IPS-18c (cell line): Measurements from ENCODE around the gene TGFBR2.

Experiments used
- H3K4me3 ChIP-seq: 2 replicates; pipeline ENCODE4 v1.7.0; 2013; ENCODE audit warnings: low read depth, mild to moderate bottlenecking, low read length, moderate library complexity; ENCODE audit not compliant: insufficient read depth
- H3K9me3 ChIP-seq: one replicate; pipeline ENCODE4 v1.6.1; 2013; ENCODE audit warnings: mild to moderate bottlenecking, low read length, moderate library complexity; ENCODE audit not compliant: control insufficient read depth, insufficient read depth

Gene TGFBR2

GRCh38 chr3:30704931-30705890 is 98.8 kb downstream of the TGFBR2 start:
- Histone ChIP-seq H3K9me3 (peaks cover 4% of the 10 kb centered on the region), H3K4me3 (no peak overlapping the region)

- H3K4me3 ChIP-seq: no peak overlapping the region
- no peaks in the 10 kb centered on the region for H3K9me3 ChIP-seq
These were observed 101.4 kb downstream of the TGFBR2 start for GRCh38 chr3:30707825-30708224.

DNA sequence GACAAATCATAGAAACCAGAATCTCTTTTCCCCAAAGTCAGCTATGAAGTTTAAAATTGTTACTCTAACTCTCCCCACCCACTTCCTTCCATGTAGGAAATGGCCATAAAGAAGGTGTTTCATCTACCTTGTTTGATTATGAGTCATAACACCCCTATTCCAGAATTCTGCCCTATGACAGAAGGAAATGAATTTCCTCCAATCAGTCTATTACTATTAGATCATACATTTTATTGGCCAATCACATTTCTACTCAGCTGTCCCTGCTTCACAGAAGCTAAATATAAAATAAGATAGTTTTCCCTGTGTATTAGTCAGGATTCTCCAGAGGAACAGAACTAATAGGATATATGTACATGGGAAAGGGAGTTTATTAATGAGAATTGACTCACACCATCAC is 102.1 kb downstream of the TGFBR2 start:
- Histone ChIP-seq H3K9me3 (no peaks in the 10 kb centered on the region), H3K4me3 (no peak overlapping the region)

DNA sequence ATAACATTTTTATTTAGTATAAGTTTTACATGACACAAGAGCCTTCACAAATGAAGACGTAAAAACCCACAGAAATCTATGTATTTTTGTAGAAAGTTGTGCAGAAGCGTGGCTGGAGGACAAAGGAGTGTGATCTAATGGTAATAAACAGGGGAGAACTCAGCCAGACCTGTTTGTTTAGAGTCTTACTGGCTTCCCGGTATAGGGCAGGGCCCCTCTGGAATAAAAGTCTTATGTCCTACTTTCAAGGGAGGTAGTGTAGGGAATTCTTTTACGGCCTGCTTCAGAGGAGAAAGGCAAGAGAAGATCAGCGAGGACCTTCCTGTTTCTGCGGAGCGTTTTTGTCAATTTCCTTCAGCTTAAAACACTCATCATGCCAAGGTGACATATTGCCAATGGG is 103.6 kb downstream of the TGFBR2 start:
- Histone ChIP-seq H3K9me3 (no peaks in the 10 kb centered on the region), H3K4me3 (no peak overlapping the region)

GRCh38 chr3:30711151-30711550 is 104.8 kb downstream of the TGFBR2 start:
- no peaks in the 10 kb centered on the region for H3K9me3 ChIP-seq

DNA sequence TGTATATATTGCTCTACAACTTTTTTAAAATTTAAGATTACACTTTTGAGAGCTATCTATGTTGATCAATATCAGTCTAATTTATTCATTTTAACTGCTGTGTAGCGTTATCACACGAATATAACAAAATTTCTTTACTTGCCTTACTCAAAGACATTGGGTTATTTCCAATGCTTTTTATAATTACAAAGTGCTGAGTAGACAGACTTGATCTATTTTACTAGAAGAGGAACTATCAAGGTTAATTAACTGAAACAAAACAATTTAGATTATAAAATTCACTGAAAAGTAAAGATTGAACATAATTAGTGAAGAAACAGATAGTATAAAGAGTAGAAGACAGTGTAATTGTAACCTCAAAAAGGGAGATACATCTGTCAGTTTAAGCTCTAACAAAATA is 105.5 kb downstream of the TGFBR2 start:
- Histone ChIP-seq H3K4me3 (no peak overlapping the region), H3K9me3 (no peaks in the 10 kb centered on the region)

More at GRCh38 chr3:30711151-30711550, 104.8 kb downstream of the TGFBR2 start:
- H3K4me3 ChIP-seq: no peak overlapping the region

GRCh38 chr3:30712991-30713390 is 106.6 kb downstream of the TGFBR2 start:
- H3K9me3 ChIP-seq: no peaks in the 10 kb centered on the region
- H3K4me3 ChIP-seq: no peak overlapping the region

GRCh38 chr3:30713885-30714503 is 107.6 kb downstream of the TGFBR2 start:
- H3K9me3 ChIP-seq: no peaks in the 10 kb centered on the region

DNA sequence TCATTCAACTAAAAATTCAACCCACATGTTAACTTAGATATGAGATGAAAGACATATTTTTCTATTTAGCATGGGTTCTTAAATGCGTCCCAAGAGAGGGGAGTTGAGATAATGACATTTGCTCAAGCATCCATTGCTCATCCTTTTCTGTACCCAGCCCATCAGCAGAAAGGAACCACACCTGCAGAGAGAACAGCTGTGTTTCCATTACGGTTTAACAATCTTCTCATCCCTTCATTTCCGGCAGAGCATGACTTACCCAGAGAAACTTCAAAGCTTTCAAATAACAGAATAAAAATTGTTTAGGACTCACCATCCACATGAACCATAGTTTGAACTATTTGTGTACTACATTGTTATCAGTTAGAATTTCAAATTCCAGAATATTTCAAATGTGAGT is 113.1 kb downstream of the TGFBR2 start:
- Histone ChIP-seq H3K9me3 (no peaks in the 10 kb centered on the region), H3K4me3 (no peak overlapping the region)

More at GRCh38 chr3:30713885-30714503, 107.6 kb downstream of the TGFBR2 start:
- no peak overlapping the region for H3K4me3 ChIP-seq

DNA sequence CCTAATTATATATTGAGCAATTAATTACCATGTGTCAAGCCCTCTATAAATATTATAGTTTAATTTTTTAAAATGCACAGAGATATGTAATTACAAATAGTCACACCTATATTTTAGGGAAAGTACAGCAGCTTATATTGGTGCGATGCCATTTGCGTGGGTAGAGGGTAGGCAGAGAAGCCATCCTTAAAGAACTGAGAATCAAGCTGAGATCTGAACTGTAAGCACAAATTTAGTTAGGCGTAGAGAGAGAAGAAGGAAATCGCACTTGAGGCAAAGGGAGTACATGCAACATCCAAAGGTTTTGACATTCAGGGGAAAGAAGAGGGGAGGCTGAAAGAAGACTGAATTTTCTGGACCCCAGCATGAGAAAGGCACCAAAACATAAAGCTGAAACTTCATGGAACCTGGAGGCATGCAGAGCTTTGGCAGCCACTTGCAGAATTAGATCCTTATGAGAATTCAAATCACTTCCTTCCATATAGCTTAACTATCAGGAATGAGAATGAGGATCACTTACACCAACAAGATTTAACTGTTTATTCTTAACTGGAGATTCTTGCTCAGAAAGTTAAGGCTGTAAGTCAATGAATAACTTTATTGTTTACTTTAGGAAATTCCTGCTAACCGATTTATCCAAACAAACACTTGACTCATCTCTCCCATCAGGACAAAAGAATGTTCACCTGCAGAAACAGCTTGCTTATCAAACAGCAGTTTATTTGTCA is 114.3 kb downstream of the TGFBR2 start:
- no peaks in the 10 kb centered on the region for H3K9me3 ChIP-seq
- no peak overlapping the region for H3K4me3 ChIP-seq

DNA sequence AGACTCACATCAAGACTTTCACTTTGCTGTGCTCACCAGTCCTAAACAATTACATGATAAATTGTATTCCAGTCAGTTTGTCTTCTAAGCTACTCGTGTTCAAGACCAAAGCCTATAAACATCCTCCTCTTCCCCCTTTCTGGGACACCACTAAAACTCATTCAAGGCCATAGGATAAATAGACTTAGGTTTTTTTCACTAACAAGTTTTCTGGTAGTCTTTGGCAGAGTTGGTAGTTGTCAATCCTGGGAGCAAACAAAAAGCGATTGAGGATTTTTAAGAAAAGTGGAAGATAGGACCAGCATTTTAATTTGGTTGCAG is 114.9 kb downstream of the TGFBR2 start:
- H3K4me3 ChIP-seq: no peak overlapping the region
- no peaks in the 10 kb centered on the region for H3K9me3 ChIP-seq

- Histone ChIP-seq H3K9me3 (no peaks in the 10 kb centered on the region), H3K4me3 (no peak overlapping the region)
These were observed 116.8 kb downstream of the TGFBR2 start for GRCh38 chr3:30723211-30723610.

DNA sequence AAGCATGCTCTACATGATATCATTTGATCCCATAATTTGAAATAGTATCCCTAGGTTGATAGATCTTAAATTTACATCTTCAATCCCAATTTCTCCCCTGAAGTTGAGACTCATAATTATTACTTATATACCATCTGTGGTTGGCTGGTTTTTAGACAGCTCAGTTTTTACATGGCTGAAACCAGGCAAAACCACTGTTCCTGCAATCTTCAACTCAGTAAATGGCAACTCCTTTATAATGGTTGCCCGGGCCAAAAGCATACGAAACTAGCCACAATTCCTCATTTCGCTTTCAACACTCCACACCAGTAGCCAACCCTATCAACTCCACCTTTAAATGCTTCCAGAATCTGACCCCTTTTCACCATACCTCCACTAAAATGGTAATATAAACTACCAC is 118.5 kb downstream of the TGFBR2 start:
- no peaks in the 10 kb centered on the region for H3K9me3 ChIP-seq
- H3K4me3 ChIP-seq: no peak overlapping the region

DNA sequence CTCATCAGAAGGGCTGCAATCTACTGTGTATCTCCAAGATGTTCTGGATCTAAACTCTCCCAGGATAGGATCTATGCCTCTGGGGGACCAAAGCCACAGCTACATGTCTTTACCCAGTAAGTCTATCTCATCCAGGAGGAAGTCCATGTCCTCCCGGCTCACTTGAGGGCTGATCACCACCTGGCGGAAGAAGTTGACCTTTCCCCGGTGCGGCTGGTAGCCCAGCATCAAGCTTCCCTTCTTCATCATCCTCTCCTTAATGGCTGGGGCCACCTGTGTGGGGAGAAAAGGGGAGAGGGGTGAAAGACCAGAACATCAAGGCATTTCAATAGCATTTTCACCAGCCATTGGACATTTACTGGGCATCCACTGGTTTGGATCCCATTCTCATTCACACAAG is 121.7 kb downstream of the TGFBR2 start:
- H3K4me3 ChIP-seq: no peak overlapping the region
- no peaks in the 10 kb centered on the region for H3K9me3 ChIP-seq

GRCh38 chr3:30729512-30729911 is 123.1 kb downstream of the TGFBR2 start:
- Histone ChIP-seq H3K4me3 (no peak overlapping the region), H3K9me3 (no peaks in the 10 kb centered on the region)

DNA sequence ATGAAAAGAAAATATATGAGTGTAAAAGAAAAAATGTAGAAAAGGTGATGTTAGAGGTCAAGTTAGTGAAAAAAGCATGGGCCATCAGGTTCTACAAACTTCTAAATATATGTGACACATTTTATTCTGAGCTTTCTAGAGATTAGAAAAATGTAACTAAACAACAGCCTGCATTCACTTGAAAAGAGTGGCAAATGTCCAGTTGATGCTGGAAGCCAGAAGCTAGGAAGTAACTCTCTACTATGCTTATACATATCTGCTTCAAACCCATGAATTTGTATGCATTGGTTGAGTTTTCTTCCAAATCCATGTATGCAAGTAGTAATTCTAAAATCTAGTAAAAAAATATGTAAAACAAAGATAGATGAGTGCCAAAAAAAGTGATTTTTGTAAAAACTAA is 123.5 kb downstream of the TGFBR2 start:
- H3K4me3 ChIP-seq: no peak overlapping the region
- no peaks in the 10 kb centered on the region for H3K9me3 ChIP-seq

DNA sequence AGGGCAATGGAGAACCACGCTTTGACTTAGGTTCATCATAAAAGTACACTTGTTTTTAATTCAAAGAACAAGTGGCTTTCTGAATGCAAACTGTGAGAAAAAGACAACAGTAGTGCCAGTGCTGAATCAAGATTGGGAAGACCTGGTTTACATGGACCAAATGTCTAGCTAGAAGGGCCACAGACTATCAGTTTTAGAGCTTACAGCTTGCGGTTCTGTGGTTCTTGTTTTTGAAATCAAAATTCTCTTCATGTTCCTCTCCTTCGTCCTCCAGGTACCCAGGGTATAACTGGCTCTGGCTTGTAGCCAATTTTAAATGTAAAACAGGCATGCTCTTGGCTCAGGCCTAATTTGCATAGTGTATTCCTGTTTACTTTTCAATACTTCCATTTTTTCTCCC is 124.6 kb downstream of the TGFBR2 start:
- no peak overlapping the region for H3K4me3 ChIP-seq
- no peaks in the 10 kb centered on the region for H3K9me3 ChIP-seq

DNA sequence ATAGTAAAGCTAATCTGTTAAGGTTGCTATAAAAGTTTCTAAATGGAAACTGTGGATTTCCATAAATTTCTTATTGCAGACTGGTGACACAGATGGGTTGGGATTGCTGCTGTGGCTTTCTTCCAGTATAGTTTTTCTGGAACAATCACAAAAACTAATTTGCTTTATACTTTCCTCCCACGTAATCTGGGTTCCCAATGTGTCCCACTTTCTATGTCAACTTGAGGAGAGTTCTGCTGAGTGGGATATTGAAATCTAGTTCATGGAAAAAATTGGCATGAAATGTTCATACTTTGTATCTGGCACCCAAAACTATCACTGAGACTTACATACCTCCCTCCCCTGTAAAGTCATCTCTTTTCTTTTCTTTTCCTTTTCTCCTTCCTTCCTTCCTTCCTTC is 126.8 kb downstream of the TGFBR2 start:
- H3K4me3 ChIP-seq: no peak overlapping the region
- H3K9me3 ChIP-seq: no peaks in the 10 kb centered on the region
